ENCODE data around the gene ERCC6L2.

Gene ERCC6L2

DNA sequence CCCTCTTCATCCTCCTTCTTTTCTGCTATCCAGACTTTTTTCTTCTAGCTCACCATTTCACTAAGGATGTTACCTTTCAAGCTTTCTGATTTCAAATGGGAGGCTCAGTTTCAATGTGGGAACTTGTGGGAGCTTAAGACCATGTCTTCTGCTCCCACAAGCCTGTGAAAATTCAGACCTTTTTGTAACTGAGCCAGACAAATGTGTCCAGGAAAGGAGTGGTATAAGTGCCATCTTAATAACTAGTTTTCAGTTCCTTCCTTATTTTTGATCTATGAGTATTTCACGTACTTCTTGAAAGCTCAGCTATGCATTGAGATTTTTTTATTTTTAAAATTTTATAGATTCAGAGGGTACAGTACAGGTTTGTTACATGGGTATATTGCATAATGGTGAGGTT is 4.6 kb upstream of the ERCC6L2 start:
- no peak for DNase-seq

DNA sequence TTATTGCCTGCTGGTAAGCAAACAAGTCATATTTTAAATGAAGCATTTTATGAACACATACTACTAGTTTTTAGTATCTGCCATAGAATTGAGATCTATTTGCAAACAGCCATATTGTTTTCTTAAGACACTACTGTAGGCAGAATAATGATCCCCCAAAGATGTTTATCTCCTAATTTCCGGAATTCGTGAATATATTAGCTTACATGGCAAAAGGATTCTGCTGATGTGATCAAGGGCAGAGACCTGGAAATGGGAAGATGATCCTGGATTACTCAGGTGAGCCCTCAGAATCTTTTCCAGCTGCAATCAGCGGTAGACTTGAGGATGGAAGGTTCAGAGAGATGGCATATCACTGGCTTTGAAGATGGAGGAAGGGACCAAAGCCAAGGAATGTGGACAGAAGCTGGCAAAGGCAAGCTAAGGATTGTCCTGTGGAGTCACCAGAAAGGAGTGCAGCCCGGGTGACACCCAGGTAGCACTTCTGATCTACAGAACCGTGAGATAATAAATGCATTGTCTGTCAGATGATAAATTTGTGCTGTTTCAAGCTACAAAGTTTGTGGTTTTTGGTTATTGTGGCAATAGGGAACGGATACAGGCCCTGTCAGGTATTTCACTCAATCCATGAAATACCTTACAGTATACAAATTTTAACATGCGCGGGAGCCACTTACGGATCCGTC is 1.0 kb upstream of the ERCC6L2 start:
- DNase-seq: no peak

DNA sequence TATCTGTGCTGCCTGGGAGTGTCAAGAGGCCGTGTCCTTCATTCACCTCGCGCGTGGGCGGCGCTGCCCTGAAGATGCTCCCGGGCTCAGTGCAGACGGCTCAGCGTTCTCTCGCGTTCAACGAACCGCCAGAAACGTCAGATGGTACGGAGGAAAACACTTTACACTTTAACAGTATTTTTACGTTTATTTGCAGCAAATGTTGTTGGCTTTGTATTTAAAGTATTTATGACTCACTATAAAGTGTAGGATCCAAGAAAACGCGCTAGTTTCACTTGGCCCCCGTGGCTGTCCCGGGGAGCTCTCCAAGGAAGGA is 544 bp upstream of the ERCC6L2 start:
- DNase-seq: no peak

DNA sequence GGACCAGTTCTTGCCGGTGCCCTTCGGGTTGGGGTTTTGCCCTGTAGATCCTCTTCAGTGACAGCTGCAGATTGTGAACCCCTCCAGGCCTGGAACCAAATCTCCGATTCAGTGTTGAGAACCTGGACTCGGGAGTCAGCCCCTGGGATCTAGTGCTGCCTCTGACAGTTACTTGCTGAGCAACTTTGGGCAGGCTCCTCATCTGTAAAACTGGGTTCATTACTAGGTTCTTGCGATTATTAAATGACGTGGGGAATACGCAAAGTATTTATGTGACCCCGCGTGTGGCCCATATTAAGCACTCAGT is 600 bp downstream of the ERCC6L2 start:
- no peak for DNase-seq

DNA sequence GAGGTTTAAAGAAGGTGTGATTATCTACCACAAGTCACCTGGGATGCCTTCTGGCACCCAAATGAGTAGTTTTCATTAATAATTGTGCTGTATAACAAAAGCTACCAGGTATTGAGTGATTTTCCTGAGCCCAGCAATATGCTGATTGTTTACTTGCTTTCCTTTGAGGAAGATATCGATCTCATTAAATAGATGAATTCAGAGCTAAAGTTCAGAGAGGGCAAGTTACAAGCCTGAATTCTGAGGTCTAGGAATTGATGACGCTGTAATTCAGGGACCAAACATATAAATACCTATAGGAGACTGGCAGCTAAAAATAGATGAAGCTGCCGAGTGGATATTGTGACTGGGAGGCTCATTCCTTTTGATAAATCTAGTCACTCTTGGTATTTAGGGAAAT is 1.1 kb downstream of the ERCC6L2 start:
- no peak for DNase-seq

DNA sequence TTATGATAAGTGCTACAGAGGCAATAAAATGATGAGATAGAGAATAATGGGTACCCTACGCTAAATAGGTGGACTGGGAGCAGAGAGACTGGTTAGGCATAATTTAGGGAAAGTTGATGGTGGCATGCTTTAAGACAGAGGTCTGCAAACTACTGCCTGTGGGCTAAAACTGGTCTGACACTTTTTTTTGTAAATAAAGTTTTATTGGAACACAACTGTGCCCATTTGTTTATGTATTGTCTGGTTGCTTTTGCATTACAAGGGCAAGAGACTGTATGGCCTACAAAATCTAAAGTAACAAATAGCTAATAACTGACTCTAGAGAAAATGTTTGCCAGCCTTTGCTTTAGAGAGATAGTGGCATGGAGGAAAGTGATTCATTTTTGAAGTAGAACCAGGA is 2.5 kb downstream of the ERCC6L2 start:
- no peak for DNase-seq

DNA sequence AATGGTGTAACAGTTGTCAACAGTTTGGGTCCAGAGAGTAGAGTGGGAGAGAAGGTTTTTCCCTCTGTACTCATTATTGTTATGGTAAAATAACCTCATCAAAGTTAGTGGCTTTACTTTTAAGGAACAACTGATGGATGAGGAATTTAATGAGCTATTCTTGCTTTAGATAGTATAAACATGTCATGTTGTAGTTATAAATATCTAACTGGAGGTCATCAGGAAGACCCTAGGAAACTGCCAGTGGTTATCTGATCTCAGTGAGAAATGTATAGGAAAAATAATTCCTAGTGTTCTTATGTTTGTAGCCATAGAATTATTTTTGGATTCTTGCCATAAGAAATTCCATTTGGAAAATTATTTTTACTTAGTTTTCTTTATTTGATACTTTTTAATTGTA is 4.1 kb downstream of the ERCC6L2 start:
- no peak for DNase-seq

DNA sequence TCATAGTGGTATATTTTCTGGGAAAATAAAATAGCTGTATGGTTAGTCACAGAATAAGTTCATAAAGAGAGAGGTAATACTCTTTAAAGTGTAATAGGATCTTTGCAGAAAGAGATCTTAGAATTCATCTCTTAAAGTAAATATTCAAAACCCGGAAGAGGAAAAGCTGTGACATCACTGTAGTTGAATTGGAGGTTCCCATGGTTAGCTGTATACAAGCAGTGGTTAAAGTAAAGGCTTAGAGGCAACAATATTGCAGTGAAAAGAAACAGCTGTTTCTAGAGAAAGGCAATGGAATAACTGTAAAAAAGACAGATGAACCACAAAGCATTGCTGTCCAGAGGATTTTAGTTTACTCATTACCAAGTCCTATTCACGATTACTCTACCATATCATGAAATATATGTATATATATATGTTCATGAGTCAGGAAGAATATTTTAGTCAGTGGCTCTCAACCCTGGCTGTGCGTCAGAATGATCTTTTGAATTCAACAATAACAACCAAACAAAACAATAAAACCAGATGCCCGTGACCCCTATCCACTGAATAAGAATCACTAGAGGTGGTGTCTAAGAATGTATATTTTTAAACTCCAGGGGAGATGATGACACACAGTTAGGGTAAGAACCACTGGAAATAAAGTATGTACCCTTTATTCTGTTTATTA is 4.7 kb downstream of the ERCC6L2 start:
- DNase-seq: no peak

DNA sequence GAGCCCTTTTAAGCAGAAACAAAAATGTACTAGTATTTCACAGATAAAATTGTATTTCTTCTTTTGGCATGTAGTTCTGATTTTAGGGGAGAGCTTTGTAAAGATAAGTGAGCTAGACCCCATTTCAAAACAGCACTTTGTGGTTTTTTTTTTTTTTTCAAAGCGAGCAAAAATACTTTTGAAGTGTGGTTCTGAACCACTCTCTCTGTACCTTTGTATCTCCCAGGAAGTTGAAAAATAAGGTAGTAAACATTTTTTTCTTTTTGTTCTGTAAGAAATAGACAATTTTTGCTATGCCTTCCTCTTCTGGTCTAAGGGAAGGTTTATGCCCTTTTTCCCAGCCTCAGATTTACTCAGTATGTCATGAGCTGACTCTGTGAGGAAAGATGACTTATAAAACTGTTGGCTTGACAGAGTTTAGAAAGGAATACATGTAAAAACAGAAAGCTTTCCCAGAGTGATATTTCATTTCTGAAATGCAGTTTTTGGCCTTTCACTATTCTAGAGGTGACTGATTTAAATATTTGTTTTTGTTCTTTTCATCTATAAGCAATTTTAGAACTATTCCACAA is 12.5 kb downstream of the ERCC6L2 start:
- no peak for DNase-seq

DNA sequence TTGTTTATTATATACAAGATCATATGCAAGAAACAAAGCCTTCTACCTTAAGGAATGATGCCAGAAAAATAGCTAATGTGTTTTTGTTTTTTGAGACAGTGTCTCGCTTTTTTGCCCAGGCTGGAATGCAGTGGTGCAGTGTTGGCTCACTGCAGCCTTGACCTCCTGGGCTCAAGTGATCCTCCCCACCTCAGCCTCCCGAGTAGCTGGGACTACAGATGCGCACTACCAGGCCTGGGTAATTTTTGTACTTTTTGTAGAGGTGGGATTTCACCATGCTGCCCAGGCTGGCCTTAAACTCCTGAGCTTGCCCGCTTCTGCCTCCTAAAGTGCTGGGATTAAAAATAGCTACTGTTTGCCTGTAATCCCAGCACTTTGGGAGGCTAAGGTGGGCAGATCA is 15.1 kb downstream of the ERCC6L2 start:
- no peak for DNase-seq

DNA sequence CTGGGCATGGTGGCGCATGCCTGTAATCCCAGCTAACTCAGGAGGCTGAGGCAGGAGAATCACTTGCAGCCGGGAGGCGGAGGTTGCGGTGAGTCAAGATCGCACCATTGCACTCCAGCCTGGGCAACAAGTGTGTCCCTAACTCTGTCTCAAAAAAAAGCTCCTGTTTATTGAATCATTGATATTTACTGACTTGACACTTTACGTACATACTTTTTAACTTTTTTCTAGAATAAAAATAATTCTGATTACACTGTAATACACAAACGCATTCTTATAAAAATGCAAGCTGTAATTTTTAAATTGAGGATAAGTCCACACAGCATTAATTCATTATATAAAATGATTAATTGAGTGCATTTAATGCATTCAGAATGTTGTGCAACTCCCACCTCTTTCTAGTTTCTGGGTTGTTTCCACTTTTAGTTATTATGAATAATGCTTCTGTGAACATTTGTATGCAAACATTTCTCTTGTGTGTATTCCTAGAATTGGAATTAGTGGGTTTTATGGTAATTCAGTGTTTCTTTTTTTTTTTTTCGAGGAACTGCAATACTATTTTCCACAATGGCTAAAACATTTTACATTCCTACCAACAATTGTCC is 15.7 kb downstream of the ERCC6L2 start:
- DNase-seq: no peak

DNA sequence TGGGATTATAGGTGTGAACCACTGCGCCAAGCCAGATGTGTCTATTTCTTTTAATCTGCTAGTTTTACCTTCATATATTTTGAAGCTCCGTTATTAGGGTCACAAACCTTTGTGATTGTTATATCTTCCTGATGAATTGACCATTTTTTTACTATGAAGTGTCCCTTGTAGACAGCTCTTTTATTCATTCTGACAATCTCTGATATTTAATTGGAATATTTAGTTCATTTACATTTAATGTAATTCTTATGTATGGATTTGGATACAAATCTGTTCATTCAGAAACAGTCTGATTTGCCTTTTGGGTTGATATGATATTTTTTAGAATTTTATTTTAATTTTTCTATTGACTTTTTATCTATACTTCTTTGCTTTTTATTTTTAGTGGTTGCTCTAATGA is 17.2 kb downstream of the ERCC6L2 start:
- no peak for DNase-seq

DNA sequence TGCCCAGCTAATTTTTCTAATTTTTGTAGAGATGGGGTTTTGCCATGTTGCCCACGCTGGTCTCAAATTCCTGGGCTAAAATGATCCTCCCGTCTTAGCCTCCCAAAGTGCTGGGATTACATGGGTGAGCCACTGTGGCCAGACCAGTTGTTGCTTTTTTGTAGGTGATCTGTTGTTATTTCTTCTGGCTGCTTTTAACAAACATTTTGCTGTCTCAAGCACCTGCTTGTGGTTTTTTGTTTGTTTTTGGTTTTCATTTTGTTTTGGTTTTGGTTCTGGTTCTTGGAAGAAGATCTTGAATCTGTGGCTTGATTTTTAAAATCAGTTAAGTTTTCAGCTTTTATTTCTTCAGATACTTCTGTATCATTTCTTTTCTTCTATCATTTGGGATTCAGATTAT is 21.1 kb downstream of the ERCC6L2 start:
- DNase-seq: no peak

DNA sequence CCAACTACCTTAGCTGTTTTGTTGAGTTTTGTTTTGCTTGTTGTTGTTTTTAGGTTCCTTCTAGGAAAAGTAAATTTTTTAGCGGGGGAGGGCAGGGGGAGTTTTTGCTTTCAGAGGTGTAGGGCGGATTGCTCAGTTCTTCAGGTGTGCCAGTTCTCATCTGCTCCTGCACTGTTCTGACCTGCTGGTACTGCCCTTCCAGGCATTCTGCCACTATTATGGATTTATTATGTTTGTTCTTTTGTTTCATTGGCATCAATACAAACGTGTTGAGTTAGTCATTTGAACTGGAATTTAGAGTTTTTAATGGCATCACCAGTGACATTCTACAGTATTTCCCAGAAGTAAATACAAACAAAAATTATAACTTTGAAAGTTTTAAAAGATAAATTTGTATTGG is 26.0 kb downstream of the ERCC6L2 start:
- DNase-seq: no peak

DNA sequence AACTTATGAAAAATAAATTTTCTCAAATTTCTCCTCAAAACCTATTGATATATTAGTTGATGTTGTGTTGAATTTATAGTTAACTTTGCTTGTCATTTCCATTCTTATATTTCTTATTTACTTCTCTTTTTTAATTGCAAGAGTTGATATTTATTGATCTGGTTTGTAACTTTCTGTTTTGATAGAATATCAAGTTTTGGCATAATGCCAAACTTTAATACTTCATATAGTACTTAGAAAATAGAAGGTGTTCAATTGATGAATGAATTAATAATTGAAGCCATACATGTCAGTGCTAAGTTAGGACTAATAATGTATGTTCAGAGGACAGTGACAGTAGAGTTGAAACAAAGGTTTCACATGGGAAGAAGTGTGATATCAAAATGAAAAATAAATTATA is 27.9 kb downstream of the ERCC6L2 start:
- no peak for DNase-seq

DNA sequence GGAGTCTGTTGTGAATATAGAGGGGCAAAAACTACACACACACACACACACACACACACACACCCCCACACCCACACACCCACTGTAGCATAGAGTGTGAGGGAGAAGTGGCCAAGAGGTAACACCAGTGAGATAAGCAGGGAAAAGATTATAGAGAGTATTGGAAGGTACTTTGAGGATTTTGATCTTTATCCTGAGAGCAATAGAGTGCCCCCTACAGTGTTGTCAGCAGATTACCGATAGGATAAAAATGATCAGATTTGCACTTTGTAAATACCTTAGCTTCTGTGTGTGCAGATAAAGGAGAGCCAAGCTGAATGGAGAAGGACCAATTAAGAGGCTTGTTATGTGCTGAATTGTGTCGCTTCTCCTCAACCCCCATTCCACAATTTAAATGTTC is 32.3 kb downstream of the ERCC6L2 start:
- no peak for DNase-seq

DNA sequence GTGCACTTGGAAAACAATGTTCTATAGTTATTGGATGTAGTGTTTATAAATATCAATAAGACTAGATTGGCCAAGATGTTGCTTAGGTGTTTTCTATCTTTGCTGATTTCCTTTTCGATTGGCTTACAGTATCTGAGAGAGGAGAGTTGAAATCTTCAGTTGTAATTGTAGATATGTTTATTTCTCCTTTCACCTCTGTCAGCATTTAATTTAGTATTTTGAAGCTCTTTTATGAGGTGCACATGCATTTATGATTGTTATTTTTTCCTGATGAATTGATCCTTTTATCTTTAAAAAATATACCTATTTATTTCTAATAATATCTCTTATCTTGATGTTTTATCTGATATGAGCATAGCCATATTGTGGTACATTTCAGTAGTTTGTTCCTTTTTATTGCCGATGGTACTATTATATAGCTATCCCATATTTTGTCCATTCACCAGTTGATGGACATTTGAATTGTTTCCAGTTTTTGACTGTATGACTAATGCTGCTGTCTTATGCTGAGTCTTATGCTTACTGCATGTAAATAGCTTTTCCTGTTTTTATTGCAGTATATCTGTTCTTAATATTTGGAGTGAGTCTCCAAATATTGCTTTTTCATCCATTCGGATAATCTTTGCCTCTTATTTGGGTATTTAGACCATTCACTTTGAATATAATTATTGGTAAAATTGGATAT is 34.7 kb downstream of the ERCC6L2 start:
- no peak for DNase-seq

DNA sequence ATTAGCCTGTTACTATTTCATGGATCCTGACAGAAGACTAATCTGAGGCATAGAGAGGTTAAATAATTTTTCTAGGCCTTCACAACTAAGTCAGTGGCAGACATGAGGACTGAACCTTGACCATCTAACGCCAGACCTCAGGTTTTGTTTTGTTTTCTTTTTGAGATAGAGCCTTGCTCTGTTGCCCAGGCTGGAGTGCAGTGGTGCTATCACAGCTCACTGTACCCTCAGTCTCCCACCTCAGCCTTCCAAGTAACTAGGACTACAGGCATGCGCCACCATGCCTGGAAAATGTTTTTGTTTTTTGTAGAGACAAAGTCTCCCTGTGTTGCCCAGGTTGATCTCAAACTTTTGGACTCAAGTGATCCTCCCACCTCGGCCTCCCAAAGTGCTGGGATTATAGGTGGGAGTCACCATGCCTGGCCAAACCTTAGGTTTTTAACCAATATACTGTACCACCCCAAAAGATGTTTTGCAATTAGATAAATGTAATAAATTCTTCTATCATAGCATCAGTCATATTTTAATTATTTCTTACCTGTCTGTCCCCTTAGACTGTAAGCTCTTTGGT is 35.4 kb downstream of the ERCC6L2 start:
- DNase-seq: no peak

DNA sequence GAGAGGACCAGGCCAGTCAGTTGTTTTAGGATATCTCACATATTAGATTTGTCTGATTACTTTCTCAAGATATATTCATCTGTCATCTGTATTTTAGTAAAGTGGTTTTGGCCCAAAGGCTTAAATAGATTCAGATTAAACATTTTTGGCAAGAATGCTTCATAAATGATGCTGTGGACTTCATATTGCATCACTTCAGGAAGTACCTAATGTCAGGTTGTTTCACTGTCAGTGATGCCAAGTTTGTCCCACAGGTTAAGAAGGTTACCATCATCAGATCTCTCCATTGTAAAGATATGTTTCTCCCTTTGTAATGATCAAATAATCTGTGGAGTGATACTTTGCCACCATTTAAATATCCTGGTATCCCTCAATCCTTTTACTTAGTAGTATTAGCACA is 37.3 kb downstream of the ERCC6L2 start:
- no peak for DNase-seq

DNA sequence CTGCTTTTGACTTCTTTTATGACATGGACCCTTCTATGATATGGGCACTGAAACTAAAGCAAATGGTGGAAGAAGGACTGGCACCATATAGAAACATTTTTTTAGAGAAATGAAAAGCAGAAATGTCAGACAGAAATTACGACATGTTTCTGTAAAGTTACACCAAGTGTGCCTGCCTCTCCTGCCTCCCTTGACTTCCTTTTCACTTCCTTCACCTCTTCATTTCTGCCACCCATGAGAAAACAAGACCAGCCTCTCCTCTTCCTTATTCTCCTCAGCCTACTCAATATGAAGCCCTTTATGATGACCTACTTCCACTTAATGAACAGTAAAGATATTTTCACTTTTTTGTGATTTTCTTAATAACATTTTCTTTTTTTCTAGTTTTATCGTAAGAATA is 44.5 kb downstream of the ERCC6L2 start:
- DNase-seq: no peak

DNA sequence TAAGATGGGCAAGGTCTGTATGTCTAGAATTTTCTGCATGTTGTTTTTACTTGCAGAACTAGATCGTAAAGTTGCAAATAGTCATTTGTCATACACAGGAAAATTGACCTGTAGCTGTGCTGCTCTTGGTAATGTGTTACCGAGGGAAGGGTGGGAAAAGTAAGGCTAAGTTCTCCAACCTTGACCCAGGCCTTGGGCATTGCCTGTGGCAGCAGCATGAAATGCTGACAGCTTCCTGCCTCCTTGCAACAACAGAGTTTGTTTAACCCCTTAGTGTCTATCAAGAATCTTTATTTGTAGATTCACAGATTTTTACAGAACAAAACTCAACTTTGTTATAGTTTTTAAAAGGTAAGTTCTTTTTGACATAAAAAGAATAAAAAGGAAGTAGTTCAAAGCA is 48.3 kb downstream of the ERCC6L2 start:
- DNase-seq: no peak

DNA sequence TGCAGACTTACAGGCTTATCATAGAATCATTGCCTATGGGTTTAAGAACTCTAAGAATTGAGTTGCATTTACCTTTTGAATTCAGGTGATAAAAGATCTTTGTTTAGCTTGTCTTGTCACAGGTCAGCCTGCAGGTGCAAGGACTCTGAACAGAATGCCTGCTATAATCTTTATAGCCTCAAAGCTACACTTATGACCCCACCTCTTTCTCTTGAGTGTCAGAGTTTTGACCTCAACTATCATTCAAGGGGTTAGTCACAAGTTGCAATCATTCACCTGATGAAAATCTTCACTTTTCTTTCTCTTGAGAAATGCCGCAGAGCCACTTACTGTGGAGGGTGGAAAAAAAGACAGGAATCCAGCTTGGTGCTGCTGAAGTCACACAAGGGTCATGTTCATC is 49.5 kb downstream of the ERCC6L2 start:
- DNase-seq: no peak

DNA sequence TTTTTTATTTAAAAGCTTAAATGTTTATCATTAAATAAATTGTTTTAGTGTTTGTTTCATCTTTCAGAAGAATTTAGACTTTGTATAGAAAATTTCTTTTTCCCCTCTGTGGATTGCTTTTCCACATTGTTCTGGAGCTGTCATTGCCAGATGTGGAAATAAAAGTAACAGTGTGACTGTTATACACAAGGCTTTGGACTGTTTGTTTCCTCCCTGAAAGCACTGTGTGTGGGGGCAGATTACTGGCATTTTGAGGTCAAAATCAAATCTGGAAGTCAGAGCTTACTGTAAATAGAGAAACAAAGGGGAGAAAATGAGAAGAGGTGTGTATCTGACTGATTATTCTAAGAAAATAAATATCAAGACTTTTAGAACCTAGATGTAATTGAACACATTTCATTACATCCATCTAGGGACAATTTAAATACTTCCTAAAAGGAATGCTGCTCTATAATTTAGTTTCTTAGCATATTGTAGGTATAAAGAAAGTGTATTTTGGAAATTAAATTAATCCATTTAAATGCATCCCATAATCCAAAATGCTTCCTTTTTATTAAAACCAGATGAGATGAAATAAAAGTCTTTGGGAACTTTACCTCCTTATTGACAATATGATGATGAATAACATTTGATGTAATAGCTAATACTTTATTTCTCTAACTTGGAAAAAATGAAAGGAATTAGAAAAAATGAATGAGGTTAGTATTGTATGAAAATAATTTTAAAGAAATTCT is 51.9 kb downstream of the ERCC6L2 start:
- no peak for DNase-seq

Data from SHP77 treated with DMSO at 0.1 percent for 48 hours (cell line).